Measurements from ENCODE around the gene CTBP2. TPM values are rescaled to one million over a fixed set of nuclear protein-coding genes. Genes with fewer than 3 reads are reported as not detected.
A peak's percentile ranks its signal among the peaks of the same experiment; 100 is the strongest.

Gene CTBP2
- total RNA-seq, 1 experiment from 2014 or later, result 212 TPM

DNA sequence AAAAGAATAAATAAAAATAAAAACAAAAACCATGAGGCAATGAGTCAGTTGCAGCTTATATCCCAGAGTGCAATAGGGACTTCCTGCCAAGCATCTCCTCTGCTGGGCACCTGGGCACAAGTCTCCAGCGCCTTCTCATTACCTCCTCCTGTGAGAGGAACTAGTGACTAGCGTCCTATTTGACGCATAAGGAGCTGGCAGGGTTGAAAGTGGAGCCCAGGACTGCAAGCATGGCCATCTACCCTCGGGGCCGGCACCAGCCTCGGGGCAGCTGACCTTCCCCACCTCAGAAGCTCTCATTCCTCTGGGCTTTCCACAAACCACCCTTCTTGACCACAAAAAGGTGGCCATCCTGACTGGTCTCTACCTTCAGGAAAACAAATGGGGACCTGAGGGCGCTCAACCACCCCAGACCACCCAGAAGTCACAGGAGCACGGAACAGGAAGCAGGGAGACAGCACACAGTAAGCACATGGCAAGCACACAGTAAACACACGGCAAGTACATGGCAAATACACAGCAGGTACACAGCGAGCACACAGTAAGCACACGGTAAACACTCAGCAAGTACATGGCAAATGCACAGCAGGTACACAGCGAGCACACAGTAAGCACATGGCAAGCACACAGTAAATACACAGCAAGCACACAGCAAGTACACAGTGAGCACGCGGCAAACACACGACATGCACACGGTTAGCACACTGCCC lies 19.1 kb downstream of the CTBP2 start:
- no peak overlapping the region for H2AFZ ChIP-seq (ENCODE audit: low read length)
- no peak overlapping the region for H3K4me2 ChIP-seq (ENCODE audit: insufficient read depth, insufficient read length, low read length)
- no peak overlapping the region for H3K56ac ChIP-seq (ENCODE audit: insufficient read length, low read depth, low read length)
- no peaks in the 10 kb centered on the region for H3K9me3 Mint-ChIP-seq
- no peak overlapping the region for H3K23ac ChIP-seq (ENCODE audit: insufficient read length, low read depth, low read length)
- H3K27ac Mint-ChIP-seq, result peak overlapping the region; percentile 59 to 96 (median 77); a peak in 6 of 7 replicates
- H4K20me1 ChIP-seq (ENCODE audit: control insufficient read depth, insufficient read depth, insufficient read length), result peaks cover 2% of the 10 kb centered on the region
- peaks cover 6% of the 10 kb centered on the region for H3K79me1 ChIP-seq (ENCODE audit: insufficient read depth, low read depth, low read length, poor library complexity, severe bottlenecking)
- no peak overlapping the region; the same call in 1 of the 2 replicates for H3K14ac ChIP-seq (ENCODE audit: insufficient read depth, low read length)
- H2BK20ac ChIP-seq (ENCODE audit: low read depth, low read length, poor library complexity, severe bottlenecking), result no peak overlapping the region
- peaks cover 79 to 89% of the 10 kb centered on the region in 2 experiments for H3K4me1 Mint-ChIP-seq
- H3K36me3 Mint-ChIP-seq (ENCODE audit: insufficient read depth in 1 of 3, low read depth in 3 of 3), result peaks cover 31 to 58% (median 53%) of the 10 kb centered on the region in 3 experiments
- H3K27me3 ChIP-seq (ENCODE audit: insufficient read depth, low read length), result no peaks in the 10 kb centered on the region
- H3K79me2 ChIP-seq (ENCODE audit: insufficient read depth, low read length), result peaks cover 84% of the 10 kb centered on the region; the same call in 1 of the 2 replicates
- H4K91ac ChIP-seq (ENCODE audit: insufficient read length, low read depth, low read length), result no peak overlapping the region
- no peak overlapping the region for H2AK5ac ChIP-seq (ENCODE audit: insufficient read length, low read length)
- peak overlapping the region; percentile 6 for H4K5ac ChIP-seq (ENCODE audit: insufficient read length, low read depth, low read length)
- H3T11ph ChIP-seq (ENCODE audit: low read length), result no peak overlapping the region
- no peaks in the 10 kb centered on the region for H3K9me3 ChIP-seq (ENCODE audit: control insufficient read depth, low read depth, low read length)
- no peak overlapping the region for H2BK12ac ChIP-seq (ENCODE audit: insufficient read length, low read depth, low read length)
- no peak overlapping the region for H2BK5ac ChIP-seq (ENCODE audit: insufficient read length, low read length)
- H3K4ac ChIP-seq (ENCODE audit: low read depth, low read length), result no peak overlapping the region
- H2BK15ac ChIP-seq (ENCODE audit: low read depth, low read length), result no peak overlapping the region
- H4K8ac ChIP-seq (replicated peaks; ENCODE audit: insufficient read length, low read depth, low read length), result no peak overlapping the region
- H3K9ac ChIP-seq (ENCODE audit: extremely low read depth, insufficient read length, low read length), result no peak overlapping the region
- TF ChIP-seq, protein P1, sequence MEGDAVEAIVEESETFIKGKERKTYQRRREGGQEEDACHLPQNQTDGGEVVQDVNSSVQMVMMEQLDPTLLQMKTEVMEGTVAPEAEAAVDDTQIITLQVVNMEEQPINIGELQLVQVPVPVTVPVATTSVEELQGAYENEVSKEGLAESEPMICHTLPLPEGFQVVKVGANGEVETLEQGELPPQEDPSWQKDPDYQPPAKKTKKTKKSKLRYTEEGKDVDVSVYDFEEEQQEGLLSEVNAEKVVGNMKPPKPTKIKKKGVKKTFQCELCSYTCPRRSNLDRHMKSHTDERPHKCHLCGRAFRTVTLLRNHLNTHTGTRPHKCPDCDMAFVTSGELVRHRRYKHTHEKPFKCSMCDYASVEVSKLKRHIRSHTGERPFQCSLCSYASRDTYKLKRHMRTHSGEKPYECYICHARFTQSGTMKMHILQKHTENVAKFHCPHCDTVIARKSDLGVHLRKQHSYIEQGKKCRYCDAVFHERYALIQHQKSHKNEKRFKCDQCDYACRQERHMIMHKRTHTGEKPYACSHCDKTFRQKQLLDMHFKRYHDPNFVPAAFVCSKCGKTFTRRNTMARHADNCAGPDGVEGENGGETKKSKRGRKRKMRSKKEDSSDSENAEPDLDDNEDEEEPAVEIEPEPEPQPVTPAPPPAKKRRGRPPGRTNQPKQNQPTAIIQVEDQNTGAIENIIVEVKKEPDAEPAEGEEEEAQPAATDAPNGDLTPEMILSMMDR (conservative IDR thresholded peaks at IDR 0.05), result no peak
- no peaks in the 10 kb centered on the region for H3K23me2 ChIP-seq (ENCODE audit: insufficient read length, low read depth, low read length, poor library complexity, severe bottlenecking)
- H3K18ac ChIP-seq (ENCODE audit: insufficient read length, low read depth, low read length), result no peak overlapping the region
- peaks cover 28% of the 10 kb centered on the region for H3K4me1 ChIP-seq (ENCODE audit: insufficient read depth, low read length)
- DNase-seq, result no peak
- no peak overlapping the region for H3K27ac ChIP-seq (ENCODE audit: insufficient read length, low read depth, low read length)
- WGBS (ENCODE audit: extremely low coverage, insufficient read length, low lambda C conversion rate), result no CpG with 5 or more reads among the region's 16 CpGs
- no peaks in the 10 kb centered on the region; the same call in 1 of the 2 replicates for H3K27me3 Mint-ChIP-seq (ENCODE audit: low read depth)
- no peak overlapping the region for H2BK120ac ChIP-seq (ENCODE audit: low read depth, low read length, poor library complexity, severe bottlenecking)
- no peak overlapping the region for H3K4me3 Mint-ChIP-seq
